Gastroesophageal sphincter (tissue), 3 donors: ENCODE data around the gene NRXN2.

Experiments used
- EP300 ChIP-seq: sonication (generic); formaldehyde crosslinking; IDR thresholded peaks from one replicate; pipeline ENCODE4 v1.6.1; 2017; ENCODE audit warnings: antibody characterized with exemption, mild to moderate bottlenecking
- POLR2A ChIP-seq, 2 donors: fragments of 450-650 bp; IDR thresholded peaks; one replicate each; pipeline ENCODE4 v1.6.1; 2017; ENCODE audit warnings: antibody characterized with exemption in 2 of 2, mild to moderate bottlenecking in 2 of 2, moderate library complexity in 1 of 2
- POLR2AphosphoS5 ChIP-seq: sonication (generic); formaldehyde crosslinking; IDR thresholded peaks from one replicate; pipeline ENCODE4 v1.6.1; 2017; ENCODE audit warnings: antibody characterized with exemption
- TF ChIP-seq, protein P1 (sequence below), 4 experiments: fragments of 200-600 bp in 2 of 4; fragments of 450-650 bp in 2 of 4; sonication (generic) in 1 of 4; IDR thresholded peaks; one replicate each; pipeline ENCODE4 v1.5.1; 2017 to 2019; ENCODE audit warnings: antibody characterized with exemption in 4 of 4, mild to moderate bottlenecking in 2 of 4, moderate library complexity in 2 of 4

DNA sequence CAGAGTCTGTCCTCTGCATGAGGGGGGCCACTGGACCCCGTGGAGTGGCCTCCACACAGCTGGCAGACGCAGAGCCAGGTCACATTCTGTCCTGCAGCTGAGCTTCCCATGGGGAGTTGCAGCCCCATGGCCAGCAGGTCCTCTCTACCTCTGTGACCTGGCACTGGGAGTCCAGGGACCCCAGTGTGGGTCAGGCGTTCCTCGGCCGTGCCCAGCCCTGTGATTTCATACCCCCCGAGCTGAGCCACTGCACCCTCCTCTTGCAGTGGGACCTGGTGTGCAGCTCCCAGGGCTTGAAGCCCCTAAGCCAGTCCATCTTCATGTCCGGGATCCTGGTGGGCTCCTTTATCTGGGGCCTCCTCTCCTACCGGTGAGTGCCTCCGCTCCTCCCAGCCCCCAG lies 164.1 kb downstream of the NRXN2 start:
- TF ChIP-seq POLR2A (IDR thresholded peaks at IDR 0.05) (no peak), POLR2AphosphoS5 (no peak), EP300 (no peak)
- TF ChIP-seq, protein P1, sequence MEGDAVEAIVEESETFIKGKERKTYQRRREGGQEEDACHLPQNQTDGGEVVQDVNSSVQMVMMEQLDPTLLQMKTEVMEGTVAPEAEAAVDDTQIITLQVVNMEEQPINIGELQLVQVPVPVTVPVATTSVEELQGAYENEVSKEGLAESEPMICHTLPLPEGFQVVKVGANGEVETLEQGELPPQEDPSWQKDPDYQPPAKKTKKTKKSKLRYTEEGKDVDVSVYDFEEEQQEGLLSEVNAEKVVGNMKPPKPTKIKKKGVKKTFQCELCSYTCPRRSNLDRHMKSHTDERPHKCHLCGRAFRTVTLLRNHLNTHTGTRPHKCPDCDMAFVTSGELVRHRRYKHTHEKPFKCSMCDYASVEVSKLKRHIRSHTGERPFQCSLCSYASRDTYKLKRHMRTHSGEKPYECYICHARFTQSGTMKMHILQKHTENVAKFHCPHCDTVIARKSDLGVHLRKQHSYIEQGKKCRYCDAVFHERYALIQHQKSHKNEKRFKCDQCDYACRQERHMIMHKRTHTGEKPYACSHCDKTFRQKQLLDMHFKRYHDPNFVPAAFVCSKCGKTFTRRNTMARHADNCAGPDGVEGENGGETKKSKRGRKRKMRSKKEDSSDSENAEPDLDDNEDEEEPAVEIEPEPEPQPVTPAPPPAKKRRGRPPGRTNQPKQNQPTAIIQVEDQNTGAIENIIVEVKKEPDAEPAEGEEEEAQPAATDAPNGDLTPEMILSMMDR (IDR thresholded peaks at IDR 0.05) = no peak
